Liver (tissue), 9 donors: ENCODE measurements around the gene MBNL2. TPM values are rescaled to one million over a fixed set of nuclear protein-coding genes. Genes with fewer than 3 reads are reported as not detected.
A peak's percentile ranks its signal among the peaks of the same experiment; 100 is the strongest.

ENCODE experiments used
- DNase-seq: peaks from one replicate; pipeline ENCODE4 v3.0.0-alpha.2; 2017; ENCODE audit warnings: low spot score
- H3K27ac ChIP-seq, 2 donors: one replicate each; pipeline ENCODE4 v1.7.0; 2013; ENCODE audit warnings: inconsistent platforms in 2 of 2, low read length in 2 of 2, control low read depth in 1 of 2, low read depth in 1 of 2, mild to moderate bottlenecking in 1 of 2
- H3K27me3 ChIP-seq, 4 donors: one replicate each; pipeline versions ENCODE4 v1.6.1 to v1.7.0; 2013; ENCODE audit warnings: low read length in 3 of 4, inconsistent platforms in 1 of 4, mild to moderate bottlenecking in 1 of 4, moderate library complexity in 1 of 4; ENCODE audit not compliant: control insufficient read depth in 4 of 4, insufficient read depth in 4 of 4
- H3K36me3 ChIP-seq, 4 donors: one replicate each; pipeline versions ENCODE4 v1.6.1 to v1.7.0; 2013; ENCODE audit warnings: low read length in 3 of 4, mild to moderate bottlenecking in 3 of 4, low read depth in 1 of 4, moderate library complexity in 1 of 4; ENCODE audit not compliant: control insufficient read depth in 4 of 4, insufficient read depth in 3 of 4
- H3K4me1 ChIP-seq, 4 donors: one replicate each; pipeline versions ENCODE4 v1.6.1 to v1.7.0; 2013; ENCODE audit warnings: low read length in 3 of 4, mild to moderate bottlenecking in 3 of 4, moderate library complexity in 1 of 4; ENCODE audit not compliant: control insufficient read depth in 4 of 4, insufficient read depth in 4 of 4
- H3K4me3 ChIP-seq, 3 donors: one replicate each; pipeline versions ENCODE4 v1.6.1 to v1.7.0; 2013; ENCODE audit warnings: low read length in 3 of 3, control low read depth in 1 of 3, low read depth in 1 of 3, mild to moderate bottlenecking in 1 of 3
- H3K9ac ChIP-seq, 2 donors: one replicate each; pipeline ENCODE4 v1.7.0; 2013; ENCODE audit warnings: low read length in 2 of 2, mild to moderate bottlenecking in 2 of 2, moderate library complexity in 2 of 2, control low read depth in 1 of 2, low read depth in 1 of 2
- H3K9me3 ChIP-seq, 4 donors: one replicate each; pipeline versions ENCODE4 v1.6.1 to v1.7.0; 2013; ENCODE audit warnings: low read length in 3 of 4; ENCODE audit not compliant: control insufficient read depth in 4 of 4
- EGR1 ChIP-seq, 2 donors: IDR thresholded peaks; 2 replicates each; pipeline ENCODE4 v1.6.1; 2016 to 2018; ENCODE audit warnings: antibody characterized with exemption in 2 of 2, low read depth in 2 of 2
- FOXA1 ChIP-seq: IDR thresholded peaks from 2 replicates; pipeline ENCODE4 v1.6.1; 2016; ENCODE audit warnings: antibody characterized with exemption
- GABPA ChIP-seq, 2 donors: IDR thresholded peaks in 1 of 2; conservative IDR thresholded peaks in 1 of 2; 2 replicates each; pipeline ENCODE4 v1.6.1; 2016; ENCODE audit warnings: antibody characterized with exemption in 2 of 2, mild to moderate bottlenecking in 1 of 2, moderate library complexity in 1 of 2
- HNF4A ChIP-seq, 2 donors: conservative IDR thresholded peaks; 2 replicates each; pipeline ENCODE4 v1.6.1; 2016; ENCODE audit warnings: antibody characterized with exemption in 2 of 2, mild to moderate bottlenecking in 2 of 2
- RAD21 ChIP-seq, 2 donors: IDR thresholded peaks; 2 replicates each; pipeline ENCODE4 v1.6.1; 2016; ENCODE audit warnings: antibody characterized with exemption in 2 of 2, mild to moderate bottlenecking in 2 of 2
- REST ChIP-seq: IDR thresholded peaks from 2 replicates; pipeline ENCODE4 v1.6.1; 2016; ENCODE audit warnings: antibody characterized with exemption, mild to moderate bottlenecking
- RXRA ChIP-seq, 2 donors: IDR thresholded peaks; 2 replicates each; pipeline ENCODE4 v1.6.1; 2017 to 2018; ENCODE audit warnings: antibody characterized with exemption in 2 of 2, mild to moderate bottlenecking in 1 of 2
- TAF1 ChIP-seq: conservative IDR thresholded peaks from 2 replicates; pipeline ENCODE4 v1.6.1; 2016; ENCODE audit warnings: antibody characterized with exemption, mild to moderate bottlenecking
- WGBS: extraction: QIAGEN DNeasy Blood & Tissue Kit; methylation state at CpG from one replicate; pipeline ENCODE4 v1.1.7; 2013; 5-methylcytosine and 5-hydroxymethylcytosine counted together
- polyA plus RNA-seq, 2 donors: library from polyadenylated mRNA; stranded (reverse) in 1 of 2; unstranded in 1 of 2; fragments of 200-250 nt in 1 of 2; fragments of >200 nt in 1 of 2; fragmentation: Nextera tagmentation in 1 of 2; extraction: Ambion mirVana in 1 of 2; gene quantifications; one replicate each; pipeline versions ENCODE4 v1.2.1 to v1.2.3, GENCODE V29; 2013 to 2015
- total RNA-seq, 2 donors: library from RNA; depleted of rRNA; stranded (reverse); fragments of >200 nt; gene quantifications; one replicate each; pipeline ENCODE4 v1.2.3, GENCODE V29; 2014
- TF ChIP-seq, protein P1 (sequence below): IDR thresholded peaks from 2 replicates; pipeline ENCODE4 v1.6.1; 2016; ENCODE audit warnings: antibody characterized with exemption
- donor health status: healthy.
- donor health status: healthy.
- donor health status: healthy.
- donor health status: healthy.
- donor health status: healthy.

The MBNL2 gene
- total and polyA plus RNA-seq, 4 donors = 16.0 to 49.6 (median 36.8) TPM

DNA sequence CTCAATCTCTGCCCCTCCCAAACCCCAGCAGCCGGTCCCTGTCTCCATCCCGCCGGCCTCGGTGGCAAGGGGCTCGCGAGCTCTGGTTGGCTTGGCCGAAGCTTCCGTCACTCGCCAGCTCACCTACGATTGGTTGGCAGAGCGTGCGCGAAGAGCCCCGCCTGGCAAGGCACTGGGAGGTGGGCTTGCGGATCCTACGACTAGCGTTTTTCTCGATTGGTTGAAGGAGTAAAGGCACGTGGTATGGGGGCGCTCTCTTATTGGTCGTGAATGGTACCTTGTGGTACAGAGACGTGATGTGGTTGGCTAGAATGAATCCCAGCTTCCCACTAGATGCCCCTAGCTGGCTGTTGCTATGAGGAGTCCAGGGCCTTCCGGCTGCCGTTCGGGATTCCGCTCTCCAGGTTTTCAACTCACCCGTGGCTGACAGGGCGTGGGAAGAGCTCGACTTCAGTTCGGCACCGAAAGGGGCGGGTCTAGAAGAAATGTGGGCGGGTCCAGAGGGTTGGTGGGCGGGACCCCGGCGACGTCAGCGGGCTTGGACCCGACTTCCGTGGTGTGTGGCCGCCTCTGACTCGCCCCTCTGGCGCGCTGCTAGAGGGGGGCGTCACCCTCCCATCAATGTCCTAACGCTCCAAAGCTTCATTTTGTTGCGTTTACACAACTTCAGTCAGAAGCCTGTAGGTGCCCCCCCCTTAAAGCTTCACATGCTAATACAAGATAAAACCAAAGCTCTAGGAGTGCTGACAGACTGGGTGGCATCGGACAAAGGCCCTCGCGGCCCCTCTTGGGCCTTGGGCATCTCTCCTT lies 211.0 kb downstream of the MBNL2 start (continued):
- TF ChIP-seq HNF4A (conservative IDR thresholded peaks at IDR 0.05) = peak; percentile 45 to 50

DNA sequence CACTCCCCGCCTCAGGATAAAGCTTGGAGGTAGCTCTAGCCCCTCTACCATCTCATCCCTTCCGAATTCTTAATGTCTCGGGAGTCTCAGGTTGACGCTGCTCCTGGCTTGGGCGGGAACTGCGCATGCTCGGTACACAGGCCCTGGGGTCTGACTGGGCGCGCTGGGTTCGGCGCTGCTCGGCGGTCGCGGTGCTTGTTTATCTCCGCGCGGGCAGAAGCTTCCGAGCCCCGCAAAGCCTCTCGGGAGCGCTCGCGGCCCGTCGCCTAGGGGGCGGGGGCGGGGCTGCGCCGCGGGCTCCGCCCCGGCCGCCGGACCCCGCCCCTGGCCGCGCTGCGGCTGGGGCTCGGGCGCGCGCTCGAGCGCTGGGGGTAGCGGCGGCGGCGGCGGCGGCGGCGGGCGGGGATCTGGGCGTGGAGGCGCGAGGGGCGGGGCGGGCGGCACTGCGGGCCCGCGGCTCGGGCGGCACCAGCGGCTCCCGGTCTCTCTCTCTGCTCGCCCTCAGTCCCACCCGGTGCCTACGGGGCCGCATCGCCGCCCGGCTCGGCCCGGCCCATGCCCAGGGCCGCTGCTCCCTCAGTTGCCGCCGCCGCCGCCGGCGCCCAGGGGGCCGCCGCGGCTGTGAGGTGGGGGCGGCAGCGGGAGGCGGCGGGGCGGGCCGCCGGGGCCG lies 211.7 kb downstream of the MBNL2 start, which contains the start of gene RAP2A:
Gene RAP2A, plus strand, starts transcription at position 443 of the 670 bp plus-strand sequence. CDS start 302 bp downstream, outside the sequence.
- no peaks in the 10 kb centered on the region for H3K36me3 ChIP-seq
- peak within 1 kb of the TSS; percentile 99 for H3K27ac ChIP-seq
- DNase-seq = peak; percentile 88
- H3K27me3 ChIP-seq = no peaks in the 10 kb centered on the region
- no peaks in the 10 kb centered on the region for H3K9me3 ChIP-seq
- WGBS = under 1% methylated on average over 94 of the region's 94 CpGs
- H3K4me3 ChIP-seq = peak within 1 kb of the TSS; percentile 84 to 99 (median 96)
- peak; percentile 57 for TF ChIP-seq TAF1
- TF ChIP-seq GABPA (IDR thresholded peaks at IDR 0.05 in 1 of 2, conservative IDR thresholded peaks at IDR 0.05 in 1 of 2) = no peak
- peak in 1 of 2 donors; percentile 7 for TF ChIP-seq RAD21 (IDR thresholded peaks at IDR 0.05)
- no peak for TF ChIP-seq EGR1 (IDR thresholded peaks at IDR 0.05; ENCODE audit: low read depth in 2 of 2)
- peaks cover 0 to 16% (median 10%) of the 10 kb centered on the region in 4 donors for H3K4me1 ChIP-seq
- H3K9ac ChIP-seq = peak within 1 kb of the TSS; percentile 71 to 98

- Histone ChIP-seq H3K4me1 (peaks cover 0 to 16% (median 10%) of the 10 kb centered on the region in 4 donors), H3K27me3 (no peaks in the 10 kb centered on the region), H3K9ac (peak overlapping the region; percentile 44 to 54), H3K36me3 (no peaks in the 10 kb centered on the region), H3K9me3 (no peaks in the 10 kb centered on the region), H3K4me3 (peak overlapping the region; percentile 78 to 96 (median 80)), H3K27ac (peak overlapping the region; percentile 26 to 27)
- under 1% methylated on average over 60 of the region's 60 CpGs for WGBS
- DNase-seq = peak; percentile 63
- TF ChIP-seq, protein P1, sequence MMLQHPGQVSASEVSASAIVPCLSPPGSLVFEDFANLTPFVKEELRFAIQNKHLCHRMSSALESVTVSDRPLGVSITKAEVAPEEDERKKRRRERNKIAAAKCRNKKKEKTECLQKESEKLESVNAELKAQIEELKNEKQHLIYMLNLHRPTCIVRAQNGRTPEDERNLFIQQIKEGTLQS = no peak
- TF ChIP-seq RXRA (IDR thresholded peaks at IDR 0.05) (no peak), EGR1 (IDR thresholded peaks at IDR 0.05; ENCODE audit: low read depth in 2 of 2) (no peak), FOXA1 (no peak), REST (no peak), RAD21 (IDR thresholded peaks at IDR 0.05) (no peak)
Observed at GRCh38 chr13:97434397-97435201, 212.5 kb downstream of the MBNL2 start.
